KMS-11 (cell line): ENCODE data around the gene FECH.

Source experiments
- H2AFZ ChIP-seq: fragments of 200-600 bp; sonication (generic); 2 replicates; pipeline ENCODE4 v1.6.1; 2016; ENCODE audit warnings: antibody characterized with exemption, mixed run types, low read depth
- H3K27ac ChIP-seq: fragments of 200-600 bp; sonication (generic); 2 replicates; pipeline ENCODE4 v1.6.1; 2016; ENCODE audit warnings: mild to moderate bottlenecking, mixed run types
- H3K27me3 ChIP-seq: fragments of 200-600 bp; sonication (generic); 2 replicates; pipeline ENCODE4 v1.6.1; 2017; ENCODE audit warnings: mild to moderate bottlenecking, low read depth, mixed run types, moderate library complexity; ENCODE audit not compliant: insufficient read depth
- H3K36me3 ChIP-seq: fragments of 200-600 bp; sonication (generic); 2 replicates; pipeline ENCODE4 v1.6.1; 2017; ENCODE audit warnings: mild to moderate bottlenecking, mixed run types; ENCODE audit not compliant: insufficient read depth
- H3K4me1 ChIP-seq: fragments of 200-600 bp; sonication (generic); 2 replicates; pipeline ENCODE4 v1.6.1; 2016; ENCODE audit warnings: mild to moderate bottlenecking, low read depth, mixed run types; ENCODE audit not compliant: poor library complexity, severe bottlenecking
- H3K4me2 ChIP-seq: fragments of 200-600 bp; sonication (generic); 2 replicates; pipeline ENCODE4 v1.7.0; 2016; ENCODE audit warnings: mild to moderate bottlenecking, mixed run types
- H3K4me3 ChIP-seq: fragments of 200-600 bp; sonication (generic); IDR thresholded peaks from 2 replicates; pipeline ENCODE4 v1.6.1; 2017; ENCODE audit warnings: low read depth, low read length, mixed read lengths; ENCODE audit not compliant: insufficient read depth
- H3K79me2 ChIP-seq: fragments of 200-600 bp; sonication (generic); 2 replicates; pipeline ENCODE4 v1.6.1; 2016; ENCODE audit warnings: low read depth, mixed run types; ENCODE audit not compliant: insufficient read depth
- H3K9ac ChIP-seq: fragments of 200-600 bp; sonication (generic); 2 replicates; pipeline ENCODE4 v1.6.1; 2016; ENCODE audit warnings: mild to moderate bottlenecking, mixed run types
- H4K20me1 ChIP-seq: fragments of 200-600 bp; sonication (generic); 2 replicates; pipeline ENCODE4 v1.6.1; 2016; ENCODE audit warnings: mild to moderate bottlenecking, mixed run types; ENCODE audit not compliant: insufficient read depth
- TF ChIP-seq, protein P1 (sequence below): fragments of 200-600 bp; sonication (generic); conservative IDR thresholded peaks from 2 replicates; pipeline ENCODE4 v1.6.1; 2017; ENCODE audit warnings: low read depth, mild to moderate bottlenecking, antibody characterized with exemption, low read length, moderate library complexity, mixed read lengths

Gene FECH

DNA sequence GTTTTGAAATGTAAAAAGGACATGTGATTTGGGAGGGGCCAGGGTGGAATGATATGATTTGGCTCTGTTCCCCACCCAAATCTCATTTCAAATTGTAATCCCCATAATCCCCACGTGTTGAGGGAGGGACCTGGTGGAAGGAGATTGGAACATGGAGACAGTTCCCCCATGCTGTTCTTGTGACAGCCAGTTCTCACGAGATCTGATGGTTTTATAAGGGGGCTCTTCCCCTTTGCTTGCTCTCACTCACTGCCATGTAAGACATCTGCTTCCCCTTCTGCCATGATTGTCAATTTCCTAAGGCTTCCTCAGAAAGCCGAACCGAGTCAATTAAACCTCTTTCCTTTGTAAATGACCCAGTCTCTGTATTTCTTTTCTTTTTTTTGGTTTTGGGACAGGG lies 39.2 kb downstream of the FECH start:
- no peaks in the 10 kb centered on the region for H3K36me3 ChIP-seq
- no peaks in the 10 kb centered on the region for H4K20me1 ChIP-seq
- H3K27me3 ChIP-seq: no peaks in the 10 kb centered on the region
- H3K27ac ChIP-seq: no peak overlapping the region
- TF ChIP-seq, protein P1, sequence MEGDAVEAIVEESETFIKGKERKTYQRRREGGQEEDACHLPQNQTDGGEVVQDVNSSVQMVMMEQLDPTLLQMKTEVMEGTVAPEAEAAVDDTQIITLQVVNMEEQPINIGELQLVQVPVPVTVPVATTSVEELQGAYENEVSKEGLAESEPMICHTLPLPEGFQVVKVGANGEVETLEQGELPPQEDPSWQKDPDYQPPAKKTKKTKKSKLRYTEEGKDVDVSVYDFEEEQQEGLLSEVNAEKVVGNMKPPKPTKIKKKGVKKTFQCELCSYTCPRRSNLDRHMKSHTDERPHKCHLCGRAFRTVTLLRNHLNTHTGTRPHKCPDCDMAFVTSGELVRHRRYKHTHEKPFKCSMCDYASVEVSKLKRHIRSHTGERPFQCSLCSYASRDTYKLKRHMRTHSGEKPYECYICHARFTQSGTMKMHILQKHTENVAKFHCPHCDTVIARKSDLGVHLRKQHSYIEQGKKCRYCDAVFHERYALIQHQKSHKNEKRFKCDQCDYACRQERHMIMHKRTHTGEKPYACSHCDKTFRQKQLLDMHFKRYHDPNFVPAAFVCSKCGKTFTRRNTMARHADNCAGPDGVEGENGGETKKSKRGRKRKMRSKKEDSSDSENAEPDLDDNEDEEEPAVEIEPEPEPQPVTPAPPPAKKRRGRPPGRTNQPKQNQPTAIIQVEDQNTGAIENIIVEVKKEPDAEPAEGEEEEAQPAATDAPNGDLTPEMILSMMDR: no peak
- no peak overlapping the region for H3K4me2 ChIP-seq
- no peaks in the 10 kb centered on the region for H3K79me2 ChIP-seq
- no peak overlapping the region for H2AFZ ChIP-seq
- H3K9ac ChIP-seq: no peak overlapping the region
- H3K4me1 ChIP-seq: no peaks in the 10 kb centered on the region
- H3K4me3 ChIP-seq: no peak overlapping the region

- no peak overlapping the region for H3K4me2 ChIP-seq
- H4K20me1 ChIP-seq: no peaks in the 10 kb centered on the region
- H3K79me2 ChIP-seq: no peaks in the 10 kb centered on the region
- no peaks in the 10 kb centered on the region for H3K36me3 ChIP-seq
- no peak overlapping the region for H3K4me3 ChIP-seq
- H3K9ac ChIP-seq: no peak overlapping the region
- H2AFZ ChIP-seq: no peak overlapping the region
- H3K27ac ChIP-seq: no peak overlapping the region
- no peaks in the 10 kb centered on the region for H3K27me3 ChIP-seq
- no peaks in the 10 kb centered on the region for H3K4me1 ChIP-seq
- TF ChIP-seq, protein P1: no peak
Measured at GRCh38 chr18:57544936-57545660, 41.4 kb downstream of the FECH start.

DNA sequence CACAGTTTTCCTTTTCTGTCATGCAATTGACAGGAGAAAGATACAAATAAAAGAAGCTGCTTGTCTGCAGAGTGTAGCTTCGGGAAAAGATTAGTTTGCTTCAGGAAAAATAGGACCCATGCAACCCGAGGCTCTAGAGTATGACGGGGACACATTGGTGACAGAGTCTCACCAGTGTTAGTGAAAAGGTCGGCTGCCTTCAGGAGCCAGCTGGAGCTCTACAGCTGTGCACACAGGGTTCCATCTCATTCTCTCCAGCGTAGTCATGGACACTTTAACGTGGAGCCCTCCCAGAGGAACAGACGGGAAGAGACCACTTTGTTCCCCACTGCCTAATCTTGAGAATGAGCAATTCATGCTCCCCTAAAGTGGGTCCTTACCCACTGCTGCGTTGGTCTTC lies 42.9 kb downstream of the FECH start:
- no peak overlapping the region for H3K4me2 ChIP-seq
- H3K27me3 ChIP-seq: no peaks in the 10 kb centered on the region
- H2AFZ ChIP-seq: no peak overlapping the region
- H3K79me2 ChIP-seq: no peaks in the 10 kb centered on the region
- no peaks in the 10 kb centered on the region for H3K36me3 ChIP-seq
- no peaks in the 10 kb centered on the region for H3K4me1 ChIP-seq
- H3K27ac ChIP-seq: no peak overlapping the region
- H3K4me3 ChIP-seq: no peak overlapping the region
- TF ChIP-seq, protein P1: no peak
- no peaks in the 10 kb centered on the region for H4K20me1 ChIP-seq
- no peak overlapping the region for H3K9ac ChIP-seq

- TF ChIP-seq, protein P1: no peak
- H3K27ac ChIP-seq: no peak overlapping the region
Measured at GRCh38 chr18:57542812-57543427, 43.6 kb downstream of the FECH start.

More at GRCh38 chr18:57542812-57543427, 43.6 kb downstream of the FECH start:
- H3K36me3 ChIP-seq: no peaks in the 10 kb centered on the region
- H4K20me1 ChIP-seq: no peaks in the 10 kb centered on the region
- H3K9ac ChIP-seq: no peak overlapping the region
- H3K4me2 ChIP-seq: no peak overlapping the region
- no peaks in the 10 kb centered on the region for H3K27me3 ChIP-seq
- H3K79me2 ChIP-seq: no peaks in the 10 kb centered on the region
- no peak overlapping the region for H2AFZ ChIP-seq
- no peak overlapping the region for H3K4me3 ChIP-seq
- H3K4me1 ChIP-seq: no peaks in the 10 kb centered on the region
